A673 (cell line): Measurements from ENCODE around the gene PELI3. TPM values are rescaled to one million over a fixed set of nuclear protein-coding genes. Genes with fewer than 3 reads are reported as not detected.

Experiments used
- BruUV-seq: library from RNA; stranded (reverse); fragments of 400-500 nt; replicated peaks from 2 replicates; lab custom pipeline; 2021; lab: Mats Ljungman, UMichigan
- CTCF ChIA-PET: fragments of 300-600 bp; sonication (Branson Sonifier 250); formaldehyde crosslinking; loops from one replicate; lab custom pipeline; 2022; ENCODE audit warnings: antibody characterized with exemption; lab: Charles Lee
- POLR2A ChIA-PET: fragments of 300-600 bp; sonication (Branson Sonifier 250); formaldehyde crosslinking; loops from one replicate; lab custom pipeline; 2022; ENCODE audit warnings: antibody characterized with exemption; ENCODE audit not compliant: low non-redundant PET; lab: Charles Lee
- DNase-seq: peaks from one replicate; pipeline ENCODE4 v3.0.0-alpha.2; 2015; ENCODE audit warnings: low spot score
- H3K27ac ChIP-seq: fragments of 200-600 bp; sonication (generic); 2 replicates; pipeline ENCODE4 v1.5.1; 2016; ENCODE audit warnings: mixed run types, low read depth, mild to moderate bottlenecking, mixed read lengths, antibody characterized with exemption, low read length; ENCODE audit not compliant: poor library complexity, severe bottlenecking
- H3K27me3 ChIP-seq: fragments of 200-600 bp; sonication (generic); replicated peaks from 2 replicates; pipeline ENCODE4 v1.6.1; 2017; ENCODE audit warnings: mixed run types, low read depth, mild to moderate bottlenecking, mixed read lengths, antibody characterized with exemption, low read length; ENCODE audit not compliant: insufficient read depth, poor library complexity
- H3K36me3 ChIP-seq: fragments of 200-600 bp; sonication (generic); 2 replicates; pipeline ENCODE4 v1.6.1; 2016; ENCODE audit warnings: mixed run types, mild to moderate bottlenecking, mixed read lengths, antibody characterized with exemption, low read length; ENCODE audit not compliant: insufficient read depth, poor library complexity, severe bottlenecking
- H3K4me1 ChIP-seq: fragments of 200-600 bp; sonication (generic); 2 replicates; pipeline ENCODE4 v1.6.1; 2017; ENCODE audit warnings: mixed run types, mild to moderate bottlenecking, mixed read lengths, antibody characterized with exemption, low read length; ENCODE audit not compliant: insufficient read depth, poor library complexity, severe bottlenecking
- H3K4me3 ChIP-seq: fragments of 200-600 bp; sonication (generic); 2 replicates; pipeline ENCODE4 v1.5.1; 2016; ENCODE audit warnings: low read depth, mixed run types, mild to moderate bottlenecking, mixed read lengths, low read length; ENCODE audit not compliant: poor library complexity, severe bottlenecking
- H3K9me3 ChIP-seq: fragments of 200-600 bp; sonication (generic); 2 replicates; pipeline ENCODE4 v1.6.1; 2016; ENCODE audit warnings: mixed run types, low read depth, mild to moderate bottlenecking, mixed read lengths, antibody characterized with exemption, low read length; ENCODE audit not compliant: poor library complexity, severe bottlenecking
- CTCF ChIP-seq: fragments of 300-800, 200-600 bp; sonication (generic); conservative IDR thresholded peaks from 2 replicates; pipeline ENCODE4 v1.5.1; 2017; ENCODE audit warnings: low read depth, mild to moderate bottlenecking, antibody characterized with exemption, low read length, moderate library complexity, mixed read lengths
- EZH2 ChIP-seq: fragments of 200-600 bp; sonication (generic); IDR thresholded peaks from 2 replicates; pipeline ENCODE4 v1.6.1; 2017; ENCODE audit warnings: borderline replicate concordance, low read depth, mild to moderate bottlenecking, mixed read lengths, antibody characterized with exemption, low read length; ENCODE audit not compliant: poor library complexity, severe bottlenecking
- intact Hi-C: fragments of 100-400 bp; cut with micrococcal nuclease; formaldehyde crosslinking; loops from one replicate; pipeline ENCODE4 v1.10.0; 2022; ENCODE audit not compliant: unreplicated experiment
- total RNA-seq: library from RNA; stranded (reverse); gene quantifications from 2 replicates; pipeline ENCODE4 v1.2.3, GENCODE V29; 2021

PELI3 gene
- total RNA-seq, 1 experiment from 2014 or later = 15.4 TPM

GRCh38 chr11:66418168-66418985 is 48.3 kb upstream of the PELI3 start:
- intact Hi-C loops = no loop called here
- peaks cover 31% of the 10 kb centered on the region for H3K27me3 ChIP-seq
- ChIA-PET POLR2A (interaction anchor here (0.6 kb wide), 1 partner anchor 141 kb away, joined by 10 read pairs; no protein-coding TSS in a partner anchor), CTCF (interaction anchor here (0.8 to 1.1 kb wide), 4 partner anchors 9 to 260 kb away, joined by 3 to 8 read pairs (median 4); partner anchors contain the start of genes MRPL11 and RBM4B)
- TF ChIP-seq EZH2 = no peak
- TF ChIP-seq CTCF = peak; percentile 34; the same call in 1 of the 2 replicates
- no peak overlapping the region for H3K4me3 ChIP-seq
- no peaks in the 10 kb centered on the region for H3K36me3 ChIP-seq
- H3K27ac ChIP-seq = no peak overlapping the region
- no peaks in the 10 kb centered on the region for H3K9me3 ChIP-seq
- BruUV-seq = no TSS peak
- DNase-seq = peak; percentile 85
- no peaks in the 10 kb centered on the region for H3K4me1 ChIP-seq

GRCh38 chr11:66418986-66419308 is 47.8 kb upstream of the PELI3 start:
- DNase-seq = no peak
- TF ChIP-seq CTCF = no peak
- no peak for TF ChIP-seq EZH2
- BruUV-seq = no TSS peak
- Histone ChIP-seq H3K27me3 (peaks cover 29% of the 10 kb centered on the region), H3K9me3 (no peaks in the 10 kb centered on the region), H3K4me1 (no peaks in the 10 kb centered on the region), H3K36me3 (no peaks in the 10 kb centered on the region), H3K4me3 (no peak overlapping the region), H3K27ac (no peak overlapping the region)
- ChIA-PET POLR2A (no interaction called here), CTCF (no interaction called here)
- intact Hi-C loops = no loop called here

GRCh38 chr11:66419825-66420224 is 46.9 kb upstream of the PELI3 start:
- no peaks in the 10 kb centered on the region for H3K4me1 ChIP-seq
- H3K27me3 ChIP-seq = peaks cover 24% of the 10 kb centered on the region
- DNase-seq = no peak
- H3K9me3 ChIP-seq = no peaks in the 10 kb centered on the region
- H3K27ac ChIP-seq = no peak overlapping the region
- CTCF ChIA-PET = no interaction called here
- POLR2A ChIA-PET = no interaction called here
- no peaks in the 10 kb centered on the region for H3K36me3 ChIP-seq
- no peak overlapping the region for H3K4me3 ChIP-seq
- intact Hi-C loops = no loop called here
- TF ChIP-seq CTCF (no peak), EZH2 (no peak)
- no TSS peak for BruUV-seq
